ENCODE results near the gene BGN. TPM values are rescaled to one million over a fixed set of nuclear protein-coding genes. Genes with fewer than 3 reads are reported as not detected.

The BGN gene
- polyA plus RNA-seq, 3 donors: 10.4 to 58.4 (median 37.1) TPM

GRCh38 chrX:153515435-153515834 is 20.7 kb downstream of the BGN start:
- 61 to 77% (median 75%) methylated on average over 7 to 8 of the region's 8 CpGs for WGBS, 3 donors
- H3K27ac ChIP-seq (ENCODE audit: low read depth, low read length): no peak overlapping the region

GRCh38 chrX:153516073-153516472 is 21.3 kb downstream of the BGN start:
- H3K27ac ChIP-seq (ENCODE audit: low read depth, low read length): no peak overlapping the region
- WGBS, 3 donors: 60 to 81% (median 68%) methylated on average over 8 to 9 of the region's 9 CpGs

- no peak within 1 kb of the TSS for H3K27ac ChIP-seq (ENCODE audit: low read depth, low read length)
- WGBS, 3 donors: 0 to 27% (median 5%) methylated on average over 15 to 32 of the region's 50 CpGs
These were observed 22.6 kb downstream of the BGN start, which contains the start of gene ATP2B3 for GRCh38 chrX:153517423-153517822. Gene ATP2B3, plus strand, starts transcription at chrX:153517642. Its CDS starts 18,606 bp downstream, at chrX:153536248.

- WGBS, 3 donors: 3 to 28% (median 7%) methylated on average over 13 to 60 of the region's 70 CpGs
- no peak overlapping the region for H3K27ac ChIP-seq (ENCODE audit: low read depth, low read length)
These were observed 23.4 kb downstream of the BGN start for GRCh38 chrX:153517946-153518834.

- H3K27ac ChIP-seq (ENCODE audit: low read depth, low read length): no peak overlapping the region
- WGBS, 3 donors: 39 to 73% (median 71%) methylated on average over 11 to 21 of the region's 21 CpGs
These were observed 24.9 kb downstream of the BGN start for GRCh38 chrX:153519569-153520286.

GRCh38 chrX:153520287-153520917 is 25.6 kb downstream of the BGN start:
- WGBS, 3 donors: 69 to 82% (median 78%) methylated on average over 7 of the region's 7 CpGs
- no peak overlapping the region for H3K27ac ChIP-seq (ENCODE audit: low read depth, low read length)

GRCh38 chrX:153521034-153521433 is 26.3 kb downstream of the BGN start:
- no peak overlapping the region for H3K27ac ChIP-seq (ENCODE audit: low read depth, low read length)
- 42 to 65% (median 60%) methylated on average over 4 to 9 of the region's 9 CpGs for WGBS, 3 donors

GRCh38 chrX:153522259-153522658 is 27.5 kb downstream of the BGN start:
- 41 to 51% (median 46%) methylated on average over 12 of the region's 12 CpGs for WGBS, 3 donors
- no peak overlapping the region for H3K27ac ChIP-seq (ENCODE audit: low read depth, low read length)

GRCh38 chrX:153523269-153523668 is 28.5 kb downstream of the BGN start:
- H3K27ac ChIP-seq (ENCODE audit: low read depth, low read length): no peak overlapping the region
- WGBS, 3 donors: 77 to 89% (median 85%) methylated on average over 7 of the region's 7 CpGs

- no peak overlapping the region for H3K27ac ChIP-seq (ENCODE audit: low read depth, low read length)
- WGBS, 3 donors: 82 to 94% (median 88%) methylated on average over 3 of the region's 3 CpGs
These were observed 29.5 kb downstream of the BGN start for GRCh38 chrX:153524234-153524633.

- no peak overlapping the region for H3K27ac ChIP-seq (ENCODE audit: low read depth, low read length)
- WGBS, 3 donors: 75 to 82% (median 80%) methylated on average over 2 to 6 of the region's 6 CpGs
These were observed 30.7 kb downstream of the BGN start for GRCh38 chrX:153525451-153525850.

GRCh38 chrX:153526042-153526441 is 31.3 kb downstream of the BGN start:
- WGBS, 3 donors: 43 to 69% (median 59%) methylated on average over 3 to 7 of the region's 7 CpGs
- H3K27ac ChIP-seq (ENCODE audit: low read depth, low read length): no peak overlapping the region

- H3K27ac ChIP-seq (ENCODE audit: low read depth, low read length): no peak overlapping the region
- WGBS, 3 donors: 55 to 76% (median 71%) methylated on average over 6 to 10 of the region's 10 CpGs
These were observed 32.0 kb downstream of the BGN start for GRCh38 chrX:153526801-153527200.

GRCh38 chrX:153527208-153527607 is 32.4 kb downstream of the BGN start:
- 65 to 67% (median 67%) methylated on average over 9 to 15 of the region's 15 CpGs for WGBS, 3 donors
- H3K27ac ChIP-seq (ENCODE audit: low read depth, low read length): no peak overlapping the region

- 71 to 82% (median 71%) methylated on average over 9 to 20 of the region's 20 CpGs for WGBS, 3 donors
- H3K27ac ChIP-seq (ENCODE audit: low read depth, low read length): no peak overlapping the region
These were observed 35.8 kb downstream of the BGN start for GRCh38 chrX:153530411-153531129.

- 59 to 78% (median 72%) methylated on average over 15 of the region's 15 CpGs for WGBS, 3 donors
- H3K27ac ChIP-seq (ENCODE audit: low read depth, low read length): no peak overlapping the region
These were observed 38.3 kb downstream of the BGN start for GRCh38 chrX:153533091-153533490.

- no peak overlapping the region for H3K27ac ChIP-seq (ENCODE audit: low read depth, low read length)
- WGBS, 3 donors: 72 to 74% (median 73%) methylated on average over 7 to 11 of the region's 11 CpGs
These were observed 42.3 kb downstream of the BGN start for GRCh38 chrX:153537080-153537479.

GRCh38 chrX:153537526-153538295 is 42.9 kb downstream of the BGN start:
- H3K27ac ChIP-seq (ENCODE audit: low read depth, low read length): no peak overlapping the region
- 28 to 70% (median 68%) methylated on average over 20 to 26 of the region's 26 CpGs for WGBS, 3 donors

Data from adipose tissue (tissue), 3 donors.